Stimulated activated naive B cell treated with anti-CD40 and anti-IgM and Interleukin-4, amounts not matched to agents 10 μg/mL and 1 μg/mL and 100 μg/mL, for 72 hours (primary cell): ENCODE measurements around the gene STK32A.

ENCODE experiments used
- ATAC-seq, 2 donors: fragments of 150-1000 bp; cut with Tn5 transposase; replicated peaks; 2 replicates each; pipeline ENCODE4 v1.10.0; 2021; ENCODE audit warnings: moderate library complexity in 1 of 2
- DNase-seq: peaks from one replicate; pipeline ENCODE4 v3.0.0; 2021
- H3K27ac Mint-ChIP-seq: one replicate; pipeline ENCODE4 v1.8.0; 2022; ENCODE audit warnings: mild to moderate bottlenecking, mixed read lengths
- H3K27me3 Mint-ChIP-seq, 2 donors: one replicate each; pipeline ENCODE4 v1.8.0; 2022; ENCODE audit warnings: mixed read lengths in 2 of 2
- H3K36me3 Mint-ChIP-seq, 2 donors: one replicate each; pipeline ENCODE4 v1.8.0; 2022; ENCODE audit warnings: mixed read lengths in 2 of 2, mild to moderate bottlenecking in 1 of 2
- H3K4me1 Mint-ChIP-seq, 2 donors: one replicate each; pipeline ENCODE4 v1.8.0; 2022; ENCODE audit warnings: mixed read lengths in 2 of 2, mild to moderate bottlenecking in 1 of 2
- H3K4me3 Mint-ChIP-seq, 2 donors: one replicate each; pipeline ENCODE4 v1.8.0; 2022; ENCODE audit warnings: mild to moderate bottlenecking in 2 of 2, mixed read lengths in 2 of 2, moderate library complexity in 1 of 2
- H3K9me3 Mint-ChIP-seq, 2 donors: one replicate each; pipeline ENCODE4 v1.8.0; 2022; ENCODE audit warnings: mixed read lengths in 2 of 2, mild to moderate bottlenecking in 1 of 2

Gene STK32A

DNA sequence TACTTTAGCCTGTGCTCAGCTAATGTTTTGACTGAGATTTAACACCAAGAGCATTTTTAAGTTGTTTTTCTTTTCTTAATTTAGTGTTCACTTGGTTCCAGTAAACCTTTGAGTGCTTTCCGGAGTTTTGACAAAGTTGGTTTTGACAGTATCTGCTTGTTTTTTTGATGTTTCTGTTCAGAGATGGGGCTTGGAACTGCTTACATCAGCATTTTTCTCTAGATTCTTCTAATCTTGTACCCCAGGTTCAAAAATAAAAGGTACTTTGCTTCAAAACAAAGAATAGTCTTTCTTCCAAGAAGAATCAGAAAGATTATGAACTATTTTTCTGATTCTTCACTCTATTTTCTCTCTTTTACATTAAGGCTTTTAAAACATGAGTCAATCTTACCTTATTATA lies 142.9 kb downstream of the STK32A start:
- Mint-ChIP-seq H3K9me3 (peaks cover 4 to 11% of the 10 kb centered on the region in 2 donors), H3K27ac (no peak overlapping the region), H3K4me1 (peaks cover 0 to 10% of the 10 kb centered on the region in 2 donors), H3K36me3 (no peaks in the 10 kb centered on the region), H3K27me3 (no peaks in the 10 kb centered on the region), H3K4me3 (no peak overlapping the region)
- no peak for ATAC-seq
- DNase-seq, result no peak

DNA sequence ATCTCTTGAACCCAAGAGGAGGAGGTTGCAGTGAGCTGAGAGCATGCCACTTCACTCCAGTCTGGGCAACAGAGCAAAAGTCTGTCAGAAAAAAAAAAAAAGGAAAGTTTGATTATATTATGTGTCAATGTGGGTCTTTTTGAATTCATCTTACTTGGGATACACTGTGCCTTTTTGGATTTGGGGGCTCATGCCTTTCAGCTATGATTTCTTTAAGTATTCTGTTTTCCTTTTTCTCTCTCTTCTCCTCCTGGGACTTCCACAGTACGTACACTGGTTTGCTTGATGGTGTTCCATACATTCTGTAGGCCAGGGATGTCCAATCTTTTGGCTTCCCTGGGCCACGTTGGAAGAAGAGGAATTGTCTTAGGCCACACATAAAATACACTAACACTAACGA lies 146.7 kb downstream of the STK32A start:
- no peak overlapping the region for H3K27ac Mint-ChIP-seq
- no peaks in the 10 kb centered on the region for H3K36me3 Mint-ChIP-seq
- ATAC-seq (no peak), DNase-seq (no peak)
- H3K9me3 Mint-ChIP-seq, result peaks cover 4 to 11% of the 10 kb centered on the region in 2 donors
- H3K4me1 Mint-ChIP-seq, result no peaks in the 10 kb centered on the region
- no peaks in the 10 kb centered on the region for H3K27me3 Mint-ChIP-seq
- H3K4me3 Mint-ChIP-seq, result no peak overlapping the region

DNA sequence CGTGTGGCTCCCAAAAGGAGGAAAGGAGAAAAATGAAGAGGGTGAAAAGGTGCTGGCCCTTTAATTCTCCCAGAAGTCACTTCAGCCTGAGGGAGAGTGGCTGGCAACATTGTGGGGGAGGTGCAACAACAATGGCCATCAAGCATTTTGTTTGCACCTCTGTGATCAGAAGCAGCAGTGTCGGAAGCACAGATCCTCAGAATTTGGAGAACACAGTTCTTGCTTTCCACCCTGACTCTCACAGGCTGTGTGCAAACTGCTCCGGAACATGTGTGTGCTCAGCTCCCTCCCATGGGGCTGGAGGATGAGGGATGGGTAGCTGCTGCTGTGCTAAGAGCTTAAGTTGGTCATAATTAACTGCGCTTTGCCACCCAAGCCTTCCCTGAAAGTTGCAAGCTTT lies 147.9 kb downstream of the STK32A start:
- Mint-ChIP-seq H3K36me3 (no peaks in the 10 kb centered on the region), H3K27me3 (no peaks in the 10 kb centered on the region), H3K9me3 (peaks cover 4 to 11% of the 10 kb centered on the region in 2 donors), H3K4me1 (no peaks in the 10 kb centered on the region), H3K27ac (no peak overlapping the region), H3K4me3 (no peak overlapping the region)
- no peak for DNase-seq
- no peak for ATAC-seq

DNA sequence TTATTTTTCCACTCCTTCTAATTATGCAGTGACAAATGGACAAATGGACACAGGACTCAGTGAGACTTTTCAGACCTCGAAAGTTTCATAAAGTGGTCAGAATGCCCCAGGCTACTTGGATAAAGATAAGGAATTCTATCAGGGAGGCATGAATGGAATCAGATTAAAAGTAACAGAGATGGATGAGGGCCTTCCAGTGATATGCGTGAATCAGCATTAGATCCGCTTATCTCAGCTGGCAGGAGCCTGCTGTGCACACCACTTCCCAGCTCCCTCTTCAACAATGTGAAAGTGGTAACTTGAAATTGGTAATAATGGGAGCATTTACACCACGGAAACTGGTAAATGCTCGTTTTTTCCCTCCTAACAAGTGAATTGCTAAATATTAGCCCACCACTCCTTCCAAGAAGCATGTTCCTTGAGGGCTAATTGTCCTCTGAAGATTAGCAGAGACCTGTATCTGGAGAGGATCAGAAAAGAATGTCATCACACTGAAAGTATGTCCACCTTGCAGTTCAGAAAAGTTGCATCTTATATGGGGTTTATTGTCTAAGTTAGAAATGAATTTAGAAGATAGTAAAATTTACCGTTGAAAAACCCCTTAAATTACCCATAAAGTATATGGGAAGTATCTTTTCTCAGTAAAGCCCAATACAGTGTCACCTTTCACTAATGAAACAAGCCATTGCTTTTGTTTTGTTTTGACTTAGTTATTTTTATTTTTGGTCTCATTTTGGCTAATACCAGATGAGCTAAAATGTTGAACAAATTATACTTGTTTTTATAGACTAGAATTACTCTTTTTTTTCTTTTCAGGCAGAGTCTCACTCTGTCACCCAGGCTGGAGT lies 149.7 kb downstream of the STK32A start:
- Mint-ChIP-seq H3K4me3 (no peak overlapping the region), H3K9me3 (peaks cover 0 to 2% of the 10 kb centered on the region in 2 donors), H3K4me1 (no peaks in the 10 kb centered on the region), H3K27me3 (peaks cover 0 to 5% of the 10 kb centered on the region in 2 donors), H3K27ac (no peak overlapping the region), H3K36me3 (no peaks in the 10 kb centered on the region)
- ATAC-seq (no peak), DNase-seq (no peak)

DNA sequence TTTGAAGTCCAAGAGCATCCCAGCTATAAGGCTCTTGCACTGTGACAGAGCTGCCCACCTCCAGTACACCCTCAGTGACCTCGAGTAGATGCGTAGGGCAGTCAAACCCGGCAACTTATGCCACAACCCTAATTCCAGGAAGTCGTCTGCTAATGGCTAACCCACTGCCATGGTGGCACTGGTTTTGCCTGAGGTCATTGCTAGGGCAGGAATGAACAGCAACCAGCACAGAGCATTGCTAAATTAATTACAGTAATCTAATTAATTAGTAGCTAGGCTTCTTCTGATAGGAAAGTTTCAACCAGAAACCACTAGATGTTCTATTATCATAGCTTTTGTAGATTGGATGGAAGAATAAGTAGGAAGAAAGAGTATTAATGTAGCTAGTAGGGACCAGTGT lies 152.3 kb downstream of the STK32A start:
- ATAC-seq, result no peak
- no peak overlapping the region for H3K27ac Mint-ChIP-seq
- H3K4me3 Mint-ChIP-seq, result no peak overlapping the region
- no peaks in the 10 kb centered on the region for H3K9me3 Mint-ChIP-seq
- H3K27me3 Mint-ChIP-seq, result peaks cover 4 to 5% of the 10 kb centered on the region in 2 donors
- H3K4me1 Mint-ChIP-seq, result no peaks in the 10 kb centered on the region
- H3K36me3 Mint-ChIP-seq, result no peaks in the 10 kb centered on the region
- no peak for DNase-seq

DNA sequence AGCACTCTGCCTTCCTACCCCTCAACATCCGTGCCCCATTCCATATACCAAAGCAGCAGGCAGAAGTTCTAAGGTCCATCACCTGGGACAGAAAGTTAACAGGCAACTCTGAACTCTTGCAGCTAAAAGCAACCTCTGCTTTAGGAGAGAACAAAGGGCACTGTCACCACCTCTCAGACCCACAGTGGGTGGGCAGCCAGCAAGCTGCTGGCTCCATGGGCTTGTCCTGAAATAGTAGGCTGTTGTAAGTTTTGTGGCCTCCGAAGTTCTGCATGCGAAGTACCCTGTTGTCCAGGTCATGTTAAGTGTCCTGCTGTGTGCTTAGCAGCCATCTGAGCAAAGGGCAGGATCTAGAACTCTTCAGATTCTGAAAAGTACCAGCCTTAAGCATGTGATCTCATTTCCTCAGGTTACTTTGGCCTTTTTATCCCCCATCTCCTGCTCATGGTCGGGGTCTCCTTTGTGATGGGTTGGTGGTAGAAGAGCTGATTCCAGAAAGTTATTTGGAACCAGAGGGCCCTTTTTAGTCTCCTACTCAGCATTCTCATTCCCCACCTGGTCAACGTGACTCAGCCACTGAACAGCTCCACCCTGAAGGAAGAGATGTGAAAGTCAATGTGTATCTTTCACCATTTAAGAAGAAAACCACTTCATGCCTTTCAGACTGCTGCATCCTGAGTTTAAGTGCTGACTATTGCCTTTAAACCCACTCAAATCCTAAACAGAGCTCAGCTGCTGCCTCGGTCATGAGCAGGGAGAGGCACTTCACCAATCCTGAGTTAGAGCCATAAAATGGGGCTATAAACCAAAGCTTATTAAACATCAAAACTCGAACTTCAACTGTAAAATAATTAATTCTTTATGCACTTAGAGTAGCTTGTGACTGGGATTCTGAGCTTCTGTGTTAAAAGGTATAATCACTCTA lies 153.6 kb downstream of the STK32A start:
- Mint-ChIP-seq H3K9me3 (no peaks in the 10 kb centered on the region), H3K36me3 (no peaks in the 10 kb centered on the region), H3K27ac (no peak overlapping the region), H3K27me3 (peaks cover 4 to 5% of the 10 kb centered on the region in 2 donors), H3K4me1 (no peaks in the 10 kb centered on the region), H3K4me3 (no peak overlapping the region)
- ATAC-seq, result no peak
- no peak for DNase-seq

DNA sequence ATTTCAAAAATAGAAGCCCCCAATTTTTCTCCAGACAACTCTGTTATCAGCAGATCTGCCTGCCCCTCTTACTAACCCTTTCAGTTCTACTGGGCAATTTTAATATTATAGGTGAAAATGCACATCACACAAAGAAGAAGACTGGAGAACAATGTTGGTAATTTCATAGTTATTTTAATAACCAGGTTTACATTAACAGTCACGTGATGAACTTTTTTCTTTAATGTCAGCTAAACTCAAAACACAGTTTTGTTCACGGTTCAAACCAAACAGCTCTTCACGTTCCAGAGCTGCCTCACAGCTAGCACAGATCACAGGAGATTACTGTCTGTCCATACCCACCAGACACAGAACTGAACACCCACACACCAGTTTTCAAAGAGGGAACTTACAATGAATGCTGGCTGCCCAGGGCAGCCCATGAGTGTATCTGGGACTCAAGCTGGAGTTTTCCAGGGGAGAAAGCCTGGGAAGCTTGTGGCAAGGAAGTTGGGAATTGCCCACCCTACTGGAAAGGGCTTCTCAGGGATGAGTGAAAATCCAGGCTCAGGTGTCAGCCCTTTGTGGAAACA lies 155.9 kb downstream of the STK32A start:
- DNase-seq (no peak), ATAC-seq (no peak)
- Mint-ChIP-seq H3K27me3 (peaks cover 4 to 5% of the 10 kb centered on the region in 2 donors), H3K4me1 (no peaks in the 10 kb centered on the region), H3K9me3 (no peaks in the 10 kb centered on the region), H3K4me3 (no peak overlapping the region), H3K36me3 (no peaks in the 10 kb centered on the region), H3K27ac (no peak overlapping the region)

DNA sequence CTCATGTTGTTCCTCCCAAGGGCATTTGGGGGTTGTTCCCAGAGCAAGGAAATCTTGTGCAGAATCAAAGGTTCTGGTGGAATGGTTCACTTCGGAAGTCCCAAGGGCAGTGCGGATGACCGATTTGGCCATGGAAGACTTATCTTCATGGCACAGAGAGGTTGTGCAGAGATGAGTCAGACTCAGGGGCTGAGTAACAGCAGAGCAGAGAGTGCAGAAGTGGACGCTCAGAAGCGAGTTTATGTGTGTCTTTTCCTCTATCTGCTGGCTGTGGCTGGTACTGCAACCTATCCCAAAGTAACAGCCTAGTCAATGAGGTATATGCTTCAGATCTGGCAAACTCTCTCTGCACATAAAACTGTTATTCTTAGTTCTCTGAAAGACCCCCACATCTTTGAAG lies 157.0 kb downstream of the STK32A start:
- Mint-ChIP-seq H3K4me1 (no peaks in the 10 kb centered on the region), H3K27me3 (peaks cover 4 to 5% of the 10 kb centered on the region in 2 donors), H3K36me3 (no peaks in the 10 kb centered on the region), H3K4me3 (no peak overlapping the region), H3K27ac (no peak overlapping the region), H3K9me3 (no peaks in the 10 kb centered on the region)
- DNase-seq, result no peak
- ATAC-seq, result peak; percentile 71 to 80

DNA sequence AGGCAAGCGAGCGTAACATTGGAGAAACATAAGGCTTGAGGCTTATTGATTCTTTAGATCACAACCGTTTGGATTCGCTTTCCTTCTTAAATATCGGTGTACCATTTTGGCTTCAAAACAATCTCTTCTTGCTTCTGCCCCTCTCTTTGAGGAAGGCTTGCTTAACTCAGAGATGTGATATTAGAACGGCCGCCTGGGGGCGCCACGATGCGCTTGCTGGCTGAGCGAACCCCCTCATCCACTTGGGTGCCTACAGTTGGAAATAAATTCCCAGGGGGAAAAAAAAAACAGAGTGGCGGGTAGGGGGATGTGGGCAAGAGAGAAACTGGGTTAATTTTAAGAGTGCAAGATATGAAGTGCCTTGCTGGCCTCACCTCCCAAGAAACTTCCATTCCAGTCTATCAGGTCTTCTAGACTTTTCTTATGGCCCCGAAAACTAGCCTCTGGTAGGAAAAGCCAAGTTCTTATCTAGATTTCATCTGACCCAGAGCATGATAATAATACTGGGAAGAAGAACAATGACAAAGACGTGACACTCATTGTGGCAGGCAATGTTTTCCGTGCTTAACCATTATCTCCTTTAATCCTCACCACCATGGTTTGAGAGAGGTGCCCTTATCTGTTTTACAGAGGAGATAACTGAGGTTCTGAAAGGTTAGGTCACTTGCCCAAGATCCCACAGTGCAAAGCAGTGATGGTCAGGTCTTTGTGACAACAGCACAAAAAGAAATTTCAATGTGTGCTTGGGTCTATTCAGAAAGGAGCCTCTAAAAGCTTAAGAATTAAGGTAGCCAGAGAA lies 159.2 kb downstream of the STK32A start:
- ATAC-seq (no peak), DNase-seq (no peak)
- Mint-ChIP-seq H3K4me3 (no peak overlapping the region), H3K36me3 (no peaks in the 10 kb centered on the region), H3K27me3 (peaks cover 4% of the 10 kb centered on the region in 2 donors), H3K9me3 (no peaks in the 10 kb centered on the region), H3K27ac (no peak overlapping the region), H3K4me1 (no peaks in the 10 kb centered on the region)

DNA sequence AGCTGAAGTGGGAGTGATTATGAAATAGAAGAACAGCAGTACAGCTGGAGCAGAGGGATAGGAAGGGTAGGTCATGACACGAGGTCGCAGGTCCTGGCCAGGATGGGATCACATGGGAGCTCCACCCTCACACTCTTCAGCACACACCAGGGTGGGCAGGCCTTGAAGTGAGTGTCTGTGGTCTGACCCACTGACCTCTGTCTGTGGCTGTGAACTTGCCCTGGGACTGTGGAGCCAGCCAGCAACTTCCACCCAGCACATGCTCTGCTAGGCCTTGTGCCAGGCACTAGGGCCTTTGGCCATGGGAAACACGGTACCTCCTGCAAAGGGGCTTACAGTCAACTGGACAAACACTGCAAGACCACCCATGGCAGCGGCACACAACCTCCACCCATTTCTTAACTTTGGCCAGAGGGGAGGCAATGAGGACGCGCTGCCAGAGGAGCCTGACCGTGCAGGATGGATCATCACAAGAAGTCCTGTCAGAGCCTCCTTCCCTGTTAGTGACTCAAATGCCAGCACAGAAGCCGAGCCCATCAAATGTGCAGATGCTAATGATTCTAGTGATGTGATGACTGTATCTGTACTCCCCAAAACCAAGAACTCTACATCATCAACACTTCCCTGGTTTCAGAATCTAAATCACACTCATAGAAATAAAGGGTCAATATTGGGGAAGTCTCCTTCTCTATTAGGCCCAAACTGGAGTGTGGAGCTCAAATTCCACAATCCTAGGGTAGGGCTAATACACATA lies 161.4 kb downstream of the STK32A start:
- DNase-seq (no peak), ATAC-seq (no peak)
- Mint-ChIP-seq H3K9me3 (no peaks in the 10 kb centered on the region), H3K27ac (no peak overlapping the region), H3K27me3 (no peaks in the 10 kb centered on the region), H3K4me3 (no peak overlapping the region), H3K36me3 (no peaks in the 10 kb centered on the region), H3K4me1 (no peaks in the 10 kb centered on the region)

DNA sequence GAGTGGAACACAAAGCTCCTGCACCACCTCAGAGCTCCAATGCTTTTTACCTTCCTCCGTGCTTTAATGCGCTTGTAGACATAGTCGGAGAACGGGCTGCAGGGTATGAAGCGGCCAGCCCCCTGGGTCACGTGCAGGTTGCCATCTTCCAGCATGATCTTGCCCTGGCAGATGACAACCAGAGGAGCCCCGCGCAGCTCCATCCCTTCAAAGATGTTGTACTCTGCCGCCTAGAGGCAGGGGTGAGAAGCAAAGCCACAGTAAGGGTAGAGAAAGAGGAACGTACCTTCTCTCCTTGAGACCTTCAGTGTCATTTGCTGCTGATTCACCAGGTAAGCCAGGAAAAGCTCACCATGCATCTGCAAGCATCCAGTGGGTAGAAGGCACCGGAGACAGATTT lies 162.8 kb downstream of the STK32A start:
- Mint-ChIP-seq H3K9me3 (no peaks in the 10 kb centered on the region), H3K27me3 (no peaks in the 10 kb centered on the region), H3K36me3 (no peaks in the 10 kb centered on the region), H3K27ac (no peak overlapping the region), H3K4me3 (no peak overlapping the region), H3K4me1 (no peaks in the 10 kb centered on the region)
- ATAC-seq (no peak), DNase-seq (no peak)

DNA sequence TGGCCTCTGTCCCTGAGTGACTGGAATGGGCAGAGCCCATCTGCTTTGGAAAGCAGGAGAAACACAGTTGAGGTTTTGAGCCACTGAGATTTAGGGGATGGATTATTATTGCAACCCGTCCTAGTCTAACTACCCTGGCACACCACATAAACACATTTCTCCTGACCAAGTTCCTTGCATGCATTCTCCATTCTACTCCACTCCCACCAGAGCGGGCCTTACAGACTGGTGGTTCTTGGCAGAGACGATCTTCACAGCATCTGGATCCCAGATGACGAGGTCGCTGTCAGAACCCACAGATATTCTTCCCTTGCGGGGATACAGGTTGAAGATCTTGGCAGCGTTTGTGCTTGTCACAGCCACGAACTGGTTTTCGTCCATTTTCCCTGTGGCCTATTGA lies 164.0 kb downstream of the STK32A start:
- ATAC-seq (no peak), DNase-seq (no peak)
- no peaks in the 10 kb centered on the region for H3K9me3 Mint-ChIP-seq
- H3K4me3 Mint-ChIP-seq, result no peak overlapping the region
- no peaks in the 10 kb centered on the region for H3K27me3 Mint-ChIP-seq
- no peak overlapping the region for H3K27ac Mint-ChIP-seq
- no peaks in the 10 kb centered on the region for H3K36me3 Mint-ChIP-seq
- H3K4me1 Mint-ChIP-seq, result no peaks in the 10 kb centered on the region

DNA sequence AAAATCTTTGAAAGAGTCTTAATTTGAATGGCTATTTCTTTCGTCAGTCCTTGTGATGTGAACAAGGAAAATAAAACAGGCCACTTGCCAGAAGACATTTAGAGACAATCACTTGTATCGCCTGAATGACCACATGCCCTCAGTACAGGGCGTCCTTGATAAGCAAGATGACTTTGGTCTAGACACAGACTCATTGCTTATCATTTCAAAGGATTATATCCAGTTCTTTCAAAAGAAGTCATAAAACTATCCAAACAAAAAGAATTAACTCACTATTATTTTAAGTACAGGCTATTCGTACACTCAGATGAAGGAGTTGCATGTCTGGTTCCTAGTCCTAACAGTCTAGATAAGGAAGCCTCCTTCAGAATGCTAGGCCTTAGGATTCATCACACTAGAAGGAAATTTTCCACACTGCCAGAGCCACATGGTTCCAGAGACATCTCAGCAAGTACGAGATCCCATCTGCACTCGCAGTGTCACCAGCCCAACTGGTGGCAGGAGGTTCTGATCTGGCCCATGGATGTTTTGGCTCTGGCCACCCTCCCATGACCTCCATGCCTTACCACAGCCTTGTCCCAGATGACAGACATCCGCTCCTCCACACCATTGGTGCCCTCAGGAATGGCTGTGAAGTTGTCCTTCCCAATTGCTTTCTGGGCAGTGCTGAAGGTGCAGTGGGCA lies 165.4 kb downstream of the STK32A start:
- no peak for DNase-seq
- Mint-ChIP-seq H3K27me3 (no peaks in the 10 kb centered on the region), H3K9me3 (no peaks in the 10 kb centered on the region)

More for the DNA sequence above, 165.4 kb downstream of the STK32A start:
- Mint-ChIP-seq H3K4me3 (no peak overlapping the region), H3K27ac (no peak overlapping the region), H3K36me3 (no peaks in the 10 kb centered on the region), H3K4me1 (no peaks in the 10 kb centered on the region)
- ATAC-seq, result no peak
